Bronchial epithelial cell (primary cell): ENCODE measurements around the gene SCAPER. TPM values are rescaled to one million over a fixed set of nuclear protein-coding genes. Genes with fewer than 3 reads are reported as not detected.
"Not testable (repeated sequence)": the region's sequence is repeated elsewhere in the genome, so short reads cannot be mapped to it uniquely, and the experiment has no call there.

ENCODE experiments used
- DNase-seq: peaks from one replicate; pipeline ENCODE4 v3.0.0-alpha.2; 2010; ENCODE audit warnings: low read depth
- FAIRE-seq: peaks from 2 replicates; lab custom pipeline; 2011; peaks lifted over from hg19 to GRCh38; lab: Jason Lieb, UNC
- H3K27me3 ChIP-seq: 2 replicates; pipeline ENCODE4 v1.5.1; 2011; ENCODE audit warnings: low read length; ENCODE audit not compliant: control insufficient read depth, insufficient read depth
- H3K36me3 ChIP-seq: 2 replicates; pipeline ENCODE4 v1.5.1; 2011; ENCODE audit warnings: low read length; ENCODE audit not compliant: control insufficient read depth, insufficient read depth
- H3K4me3 ChIP-seq: 2 replicates; pipeline ENCODE4 v1.5.1; 2011; ENCODE audit warnings: mild to moderate bottlenecking, low read depth, low read length, control low read depth
- total RNA-seq: library from RNA; depleted of rRNA; stranded (reverse); fragments of >200 nt; gene quantifications from 2 replicates; pipeline ENCODE4 v1.2.1, GENCODE V29; 2014
- TF ChIP-seq, protein P1 (sequence below): IDR thresholded peaks from 2 replicates; pipeline ENCODE4 v1.5.1; 2011; ENCODE audit warnings: mild to moderate bottlenecking, moderate library complexity, low read length, control low read depth, inconsistent platforms; ENCODE audit not compliant: insufficient read depth, severe bottlenecking

The SCAPER gene
- total RNA-seq, 1 donor from 2014 or later: 6.3 TPM

DNA sequence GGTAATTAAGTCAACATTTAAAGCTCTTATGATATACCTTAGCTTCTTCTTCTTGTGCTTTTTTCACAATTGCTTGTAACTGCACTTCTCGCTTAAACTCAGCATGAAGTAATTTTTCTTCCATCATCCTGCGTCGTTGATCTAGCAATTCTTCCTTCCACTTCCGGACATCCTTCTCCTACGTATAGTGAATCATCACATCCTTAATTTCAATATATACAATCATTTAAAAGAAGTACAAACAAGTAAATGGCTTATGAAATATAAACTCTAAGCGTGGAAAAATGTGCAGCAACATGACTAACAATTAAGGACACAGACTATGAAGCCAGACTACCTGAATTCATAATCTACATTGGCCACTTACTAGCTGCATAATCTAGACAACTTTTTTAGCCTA, 151.4 kb downstream of the SCAPER start:
- DNase-seq (peak; percentile 2), FAIRE-seq (no peak)
- no peaks in the 10 kb centered on the region for H3K36me3 ChIP-seq
- no peaks in the 10 kb centered on the region for H3K27me3 ChIP-seq
- H3K4me3 ChIP-seq: no peak overlapping the region
- TF ChIP-seq, protein P1, sequence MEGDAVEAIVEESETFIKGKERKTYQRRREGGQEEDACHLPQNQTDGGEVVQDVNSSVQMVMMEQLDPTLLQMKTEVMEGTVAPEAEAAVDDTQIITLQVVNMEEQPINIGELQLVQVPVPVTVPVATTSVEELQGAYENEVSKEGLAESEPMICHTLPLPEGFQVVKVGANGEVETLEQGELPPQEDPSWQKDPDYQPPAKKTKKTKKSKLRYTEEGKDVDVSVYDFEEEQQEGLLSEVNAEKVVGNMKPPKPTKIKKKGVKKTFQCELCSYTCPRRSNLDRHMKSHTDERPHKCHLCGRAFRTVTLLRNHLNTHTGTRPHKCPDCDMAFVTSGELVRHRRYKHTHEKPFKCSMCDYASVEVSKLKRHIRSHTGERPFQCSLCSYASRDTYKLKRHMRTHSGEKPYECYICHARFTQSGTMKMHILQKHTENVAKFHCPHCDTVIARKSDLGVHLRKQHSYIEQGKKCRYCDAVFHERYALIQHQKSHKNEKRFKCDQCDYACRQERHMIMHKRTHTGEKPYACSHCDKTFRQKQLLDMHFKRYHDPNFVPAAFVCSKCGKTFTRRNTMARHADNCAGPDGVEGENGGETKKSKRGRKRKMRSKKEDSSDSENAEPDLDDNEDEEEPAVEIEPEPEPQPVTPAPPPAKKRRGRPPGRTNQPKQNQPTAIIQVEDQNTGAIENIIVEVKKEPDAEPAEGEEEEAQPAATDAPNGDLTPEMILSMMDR: no peak

GRCh38 chr15:76753131-76753530, 152.0 kb downstream of the SCAPER start:
- no peaks in the 10 kb centered on the region for H3K27me3 ChIP-seq
- FAIRE-seq: no peak
- TF ChIP-seq, protein P1: no peak
- DNase-seq: no peak
- no peak overlapping the region for H3K4me3 ChIP-seq
- H3K36me3 ChIP-seq: no peaks in the 10 kb centered on the region

- Histone ChIP-seq H3K36me3 (no peaks in the 10 kb centered on the region), H3K4me3 (no peak overlapping the region), H3K27me3 (no peaks in the 10 kb centered on the region)
- FAIRE-seq (no peak), DNase-seq (no peak)
- TF ChIP-seq, protein P1: no peak
Measured at GRCh38 chr15:76752549-76752948, 152.6 kb downstream of the SCAPER start.

DNA sequence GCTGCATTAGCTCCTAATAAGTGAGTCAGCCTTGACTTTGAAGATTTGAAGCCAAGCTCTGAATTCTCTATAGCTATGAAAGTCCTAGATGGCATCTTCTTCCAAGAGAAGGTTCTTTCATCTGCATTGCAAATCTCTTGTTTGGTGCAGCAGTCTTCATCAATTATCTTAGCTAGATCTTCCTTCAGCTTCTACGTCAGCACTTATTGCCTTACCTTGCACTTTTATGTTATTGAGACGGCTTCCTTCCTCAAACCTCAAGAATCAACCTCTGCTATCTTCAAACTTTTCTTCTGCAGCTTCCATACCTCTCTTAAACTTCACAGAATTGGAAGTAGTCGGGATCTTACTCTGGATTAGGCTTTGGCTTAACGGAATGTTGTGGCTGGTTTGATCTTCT, 167.6 kb downstream of the SCAPER start:
- TF ChIP-seq, protein P1: no peak
- Histone ChIP-seq H3K27me3 (no peaks in the 10 kb centered on the region), H3K4me3 (no peak overlapping the region), H3K36me3 (no peaks in the 10 kb centered on the region)
- no peak for FAIRE-seq
- DNase-seq: no peak

DNA sequence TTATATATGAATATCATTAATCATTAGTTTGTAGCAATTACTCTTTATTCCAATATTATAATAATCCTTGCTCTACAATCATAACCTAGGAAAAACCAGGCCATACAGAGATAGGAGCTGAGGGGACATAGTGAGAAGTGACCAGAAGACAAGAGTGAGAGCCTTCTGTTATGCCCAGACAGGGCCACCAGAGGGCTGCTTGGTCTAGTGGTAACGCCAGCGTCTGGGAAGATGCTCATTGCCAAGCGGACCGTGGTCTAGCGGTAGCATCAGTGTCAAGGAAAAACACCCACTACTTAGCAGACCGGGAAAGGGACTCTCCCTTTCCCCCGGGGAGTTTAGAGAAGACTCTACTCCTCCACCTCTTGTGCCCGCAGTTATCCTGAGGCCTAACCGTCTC, 172.8 kb downstream of the SCAPER start:
- not testable (repeated sequence) for H3K27me3 ChIP-seq, H3K36me3 ChIP-seq, FAIRE-seq, DNase-seq, H3K4me3 ChIP-seq

DNA sequence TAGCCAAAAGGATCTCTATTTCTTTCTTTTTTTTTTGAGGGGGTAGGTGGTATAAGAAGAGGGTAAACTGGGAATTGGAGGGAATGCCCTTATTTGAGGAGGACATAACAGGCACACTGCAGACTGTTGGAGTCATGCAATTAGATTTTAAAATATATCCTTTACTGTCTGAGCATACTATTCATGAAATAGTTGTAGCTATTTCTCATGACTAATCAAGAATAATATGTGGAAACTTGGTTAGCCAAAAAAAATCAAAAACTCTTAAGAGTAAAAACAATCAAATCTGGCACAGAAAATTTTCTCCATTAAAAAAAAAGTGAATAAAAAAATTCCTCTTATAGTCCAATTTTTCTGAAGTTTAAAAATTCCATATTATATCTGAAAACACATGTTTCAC, 174.9 kb downstream of the SCAPER start:
- no peak for FAIRE-seq
- TF ChIP-seq, protein P1: no peak

More for the DNA sequence above, 174.9 kb downstream of the SCAPER start:
- DNase-seq: no peak
- Histone ChIP-seq H3K27me3 (no peaks in the 10 kb centered on the region), H3K4me3 (no peak overlapping the region), H3K36me3 (no peaks in the 10 kb centered on the region)
